Common myeloid progenitor, CD34-positive (primary cell): ENCODE results near the gene CLDN11.

Source experiments
- CTCF ChIA-PET: fragments of 350-600 bp; sonication (Branson Sonifier 250); formaldehyde crosslinking; loops from one replicate; lab custom pipeline; 2021; ENCODE audit warnings: antibody characterized with exemption; lab: Charles Lee
- POLR2A ChIA-PET: fragments of 350-600 bp; sonication (Branson Sonifier 250); formaldehyde crosslinking; loops from one replicate; lab custom pipeline; 2021; ENCODE audit warnings: antibody characterized with exemption; lab: Charles Lee
- DNase-seq, 3 donors: peaks; one replicate each; pipeline versions ENCODE4 v3.0.0 to v3.0.0-alpha.2; 2013
- H3K27ac ChIP-seq, 2 experiments: 1 replicate in 1 of 2; 2 replicates in 1 of 2; pipeline ENCODE4 v1.7.0; 2013; ENCODE audit warnings: inconsistent platforms in 2 of 2, low read length in 2 of 2, mild to moderate bottlenecking in 2 of 2, low read depth in 1 of 2, moderate library complexity in 1 of 2; ENCODE audit not compliant: severe bottlenecking in 2 of 2, insufficient read depth in 1 of 2, poor library complexity in 1 of 2
- H3K27me3 ChIP-seq, 5 experiments: replicated peaks in 2 of 5; 1 replicate in 3 of 5; 2 replicates in 2 of 5; pipeline versions ENCODE4 v1.6.1 to v1.7.0; 2013; ENCODE audit warnings: low read length in 4 of 5, mild to moderate bottlenecking in 2 of 5, moderate library complexity in 2 of 5, inconsistent platforms in 1 of 5; ENCODE audit not compliant: insufficient read depth in 5 of 5, control insufficient read depth in 4 of 5
- H3K36me3 ChIP-seq, 4 experiments: 1 replicate in 2 of 4; 2 replicates in 2 of 4; pipeline versions ENCODE4 v1.6.1 to v1.7.0; 2013; ENCODE audit warnings: low read length in 3 of 4, control low read depth in 1 of 4, mild to moderate bottlenecking in 1 of 4; ENCODE audit not compliant: control insufficient read depth in 4 of 4, insufficient read depth in 4 of 4
- H3K4me1 ChIP-seq, 4 experiments: 1 replicate in 3 of 4; 2 replicates in 1 of 4; pipeline versions ENCODE4 v1.6.1 to v1.7.1; 2013; ENCODE audit warnings: low read length in 3 of 4, mild to moderate bottlenecking in 3 of 4, control low read depth in 1 of 4, inconsistent platforms in 1 of 4, moderate library complexity in 1 of 4; ENCODE audit not compliant: control insufficient read depth in 4 of 4, insufficient read depth in 4 of 4; ENCODE audit errors: control extremely low read depth in 1 of 4
- H3K4me3 ChIP-seq, 7 experiments: 1 replicate in 4 of 7; 2 replicates in 3 of 7; pipeline versions ENCODE4 v1.5.1 to v1.7.0; 2013; ENCODE audit warnings: mild to moderate bottlenecking in 7 of 7, low read length in 6 of 7, moderate library complexity in 6 of 7, inconsistent platforms in 2 of 7, low read depth in 2 of 7, control low read depth in 1 of 7; ENCODE audit not compliant: insufficient read depth in 4 of 7, control insufficient read depth in 1 of 7; ENCODE audit errors: extremely low read depth in 1 of 7
- H3K9me3 ChIP-seq, 5 experiments: 1 replicate in 4 of 5; 2 replicates in 1 of 5; pipeline versions ENCODE4 v1.6.1 to v1.7.1; 2013; ENCODE audit warnings: low read length in 4 of 5, mild to moderate bottlenecking in 2 of 5, inconsistent platforms in 1 of 5, low read depth in 1 of 5, moderate library complexity in 1 of 5; ENCODE audit not compliant: control insufficient read depth in 4 of 5, insufficient read depth in 2 of 5; ENCODE audit errors: control extremely low read depth in 1 of 5
- WGBS: methylation state at CpG from one replicate; pipeline ENCODE4 v1.1.5; 2013; ENCODE audit not compliant: insufficient coverage; 5-methylcytosine and 5-hydroxymethylcytosine counted together

The CLDN11 gene

DNA sequence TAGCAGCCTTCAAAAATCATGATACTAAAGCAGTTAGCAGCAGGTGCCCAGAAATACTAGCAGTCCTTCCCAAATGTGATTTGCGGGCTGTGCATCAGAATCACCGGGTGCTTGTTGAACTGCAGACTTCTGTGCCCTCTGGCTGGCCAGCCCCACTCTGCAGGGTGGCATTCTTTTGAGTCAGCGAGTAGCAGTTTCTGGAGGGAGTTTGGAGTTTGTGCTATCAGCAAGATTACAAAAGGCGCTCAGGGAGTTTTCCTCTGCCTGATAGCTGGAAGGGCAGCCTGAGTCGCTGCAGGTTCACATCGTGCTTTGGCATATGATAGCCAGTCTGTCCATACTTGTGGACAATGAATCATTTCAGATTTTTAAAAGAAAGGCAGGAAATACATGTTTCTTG, 57.6 kb downstream of the CLDN11 start:
- H3K27ac ChIP-seq, result no peak overlapping the region
- H3K4me1 ChIP-seq, result no peaks in the 10 kb centered on the region
- peaks cover 0 to 3% (median 0%) of the 10 kb centered on the region in 5 experiments for H3K9me3 ChIP-seq
- no peak overlapping the region for H3K4me3 ChIP-seq
- 74% methylated on average over 6 of the region's 6 CpGs for WGBS
- ChIA-PET CTCF (no interaction called here), POLR2A (no interaction called here)
- H3K36me3 ChIP-seq, result no peaks in the 10 kb centered on the region
- H3K27me3 ChIP-seq, result peaks cover 0 to 12% (median 2%) of the 10 kb centered on the region in 5 experiments
- no peak for DNase-seq

DNA sequence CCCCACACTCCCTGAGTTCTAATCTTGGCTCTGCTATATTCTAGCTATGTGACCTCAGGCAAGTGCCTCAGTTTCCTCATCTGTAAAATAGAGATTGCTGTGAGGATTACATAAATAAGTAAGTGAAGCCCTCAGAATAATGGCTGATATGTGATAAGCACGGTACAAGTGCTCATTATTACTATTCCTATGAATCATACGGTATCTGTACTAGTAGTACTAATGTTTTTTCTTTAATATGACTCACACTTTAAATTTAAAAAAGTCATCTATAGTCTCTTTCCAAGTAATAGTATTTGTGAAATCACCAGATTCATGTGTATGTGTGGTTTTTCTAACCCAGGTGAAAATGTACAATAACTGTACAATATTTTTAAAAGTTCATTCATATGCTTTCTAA, 58.7 kb downstream of the CLDN11 start:
- no peak overlapping the region for H3K27ac ChIP-seq
- H3K4me3 ChIP-seq, result no peak overlapping the region
- WGBS, result no CpG with 5 or more reads among the region's 2 CpGs
- ChIA-PET CTCF (interaction anchor here (0.6 kb wide), 1 partner anchor 29 kb away, joined by 3 read pairs; no protein-coding TSS in a partner anchor), POLR2A (no interaction called here)
- peaks cover 0 to 8% (median 2%) of the 10 kb centered on the region in 5 experiments for H3K27me3 ChIP-seq
- no peaks in the 10 kb centered on the region for H3K36me3 ChIP-seq
- H3K9me3 ChIP-seq, result peaks cover 0 to 3% (median 0%) of the 10 kb centered on the region in 5 experiments
- DNase-seq, result no peak
- H3K4me1 ChIP-seq, result no peaks in the 10 kb centered on the region

DNA sequence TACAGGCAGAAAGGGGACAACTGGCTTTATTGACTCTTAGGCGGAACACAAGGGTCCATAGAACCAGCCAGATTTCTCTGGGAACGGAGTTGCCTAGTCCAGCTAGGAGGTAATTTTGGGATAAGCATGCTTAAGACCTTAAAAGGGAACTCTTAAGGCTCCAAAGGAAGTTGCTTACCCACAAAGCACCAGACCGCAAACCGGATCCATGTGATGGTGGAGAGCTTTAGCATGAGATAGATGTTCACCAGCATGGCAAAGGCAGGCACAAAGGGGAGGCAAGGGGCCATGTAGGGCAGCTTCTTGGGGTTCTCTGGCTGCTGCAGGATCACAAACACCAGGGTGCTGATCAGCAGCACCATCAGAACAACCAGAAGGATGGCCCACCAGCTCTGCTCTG, 61.4 kb downstream of the CLDN11 start:
- H3K9me3 ChIP-seq, result no peaks in the 10 kb centered on the region
- CTCF ChIA-PET, result no interaction called here
- 90% methylated on average over 4 of the region's 4 CpGs for WGBS

DNA sequence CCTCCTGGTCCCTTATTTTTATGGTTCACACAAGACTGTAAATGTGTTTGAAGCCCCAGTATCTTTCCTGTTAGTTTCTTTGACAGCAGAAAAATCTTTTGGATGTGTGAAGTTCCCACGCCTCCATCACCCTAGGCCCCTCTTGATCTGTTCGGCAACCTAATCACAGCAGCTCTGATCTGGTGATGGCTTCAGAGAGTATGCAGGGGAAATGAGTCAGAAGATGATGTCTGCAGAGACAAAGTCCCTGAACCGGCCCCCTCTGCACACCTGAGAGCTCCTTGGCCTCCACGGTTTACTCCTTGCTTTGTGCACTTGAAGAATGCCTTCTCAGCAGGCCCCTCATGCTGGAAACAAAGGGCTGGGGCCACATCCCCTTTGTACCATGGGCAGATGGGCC, 63.5 kb downstream of the CLDN11 start:
- no peak for DNase-seq
- ChIA-PET POLR2A (no interaction called here), CTCF (no interaction called here)
- Histone ChIP-seq H3K9me3 (no peaks in the 10 kb centered on the region), H3K27me3 (peaks cover 0 to 5% (median 1%) of the 10 kb centered on the region in 5 experiments), H3K4me1 (no peaks in the 10 kb centered on the region), H3K27ac (no peak overlapping the region), H3K36me3 (no peaks in the 10 kb centered on the region), H3K4me3 (no peak overlapping the region)
- WGBS, result 82% methylated on average over 3 of the region's 4 CpGs

More for the DNA sequence above, 61.4 kb downstream of the CLDN11 start:
- POLR2A ChIA-PET, result no interaction called here
- peaks cover 0 to 3% (median 0%) of the 10 kb centered on the region in 5 experiments for H3K27me3 ChIP-seq
- H3K27ac ChIP-seq, result no peak overlapping the region
- H3K36me3 ChIP-seq, result no peaks in the 10 kb centered on the region
- H3K4me1 ChIP-seq, result no peaks in the 10 kb centered on the region
- H3K4me3 ChIP-seq, result no peak overlapping the region
- no peak for DNase-seq

DNA sequence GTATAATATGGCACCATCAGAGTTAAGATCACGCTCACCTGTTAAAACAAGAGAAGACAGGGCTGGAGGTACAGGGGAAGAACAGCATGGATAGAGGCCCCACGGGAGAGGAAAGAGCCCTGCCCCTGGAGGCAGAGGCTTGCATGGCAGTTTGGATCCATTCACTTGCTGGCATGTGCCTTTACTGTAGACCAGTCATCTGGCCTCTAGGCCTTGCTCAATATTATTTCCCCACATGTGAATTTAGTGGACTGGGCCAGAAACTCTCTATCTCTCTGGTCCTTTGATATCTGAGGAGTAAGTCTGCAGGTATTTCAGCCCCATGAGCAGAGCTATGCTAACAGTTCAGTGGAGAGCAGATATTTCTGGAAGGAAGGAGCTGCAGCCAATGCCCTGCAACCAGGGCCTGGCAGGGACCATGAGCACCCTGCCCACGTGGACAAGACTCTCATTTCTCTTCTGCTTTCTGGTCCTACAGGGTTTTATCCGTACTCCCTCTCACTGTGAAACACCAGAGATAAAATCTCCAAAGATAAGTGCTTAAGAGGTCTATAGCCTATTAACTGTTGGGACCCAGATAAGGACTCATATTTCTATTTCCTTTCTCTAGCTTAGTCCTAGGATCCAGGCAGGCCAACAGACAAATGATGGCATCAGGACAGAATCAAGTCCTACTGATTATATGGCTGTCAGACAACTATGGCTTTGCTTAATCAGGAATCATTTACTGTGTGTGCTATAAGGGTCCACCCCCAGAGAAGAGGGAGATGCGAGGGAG, 65.0 kb downstream of the CLDN11 start:
- no peaks in the 10 kb centered on the region for H3K4me1 ChIP-seq
- no peaks in the 10 kb centered on the region for H3K36me3 ChIP-seq
- POLR2A ChIA-PET, result no interaction called here
- H3K27me3 ChIP-seq, result peaks cover 0 to 5% (median 3%) of the 10 kb centered on the region in 5 experiments
- CTCF ChIA-PET, result interaction anchor here (0.9 kb wide), 1 partner anchor 13 kb away, joined by 3 read pairs; no protein-coding TSS in a partner anchor
- 95% methylated on average over 2 of the region's 5 CpGs for WGBS
- no peak overlapping the region for H3K4me3 ChIP-seq
- H3K9me3 ChIP-seq, result no peaks in the 10 kb centered on the region
- no peak for DNase-seq
- no peak overlapping the region for H3K27ac ChIP-seq
